Activated CD4-positive, CD25-positive, alpha-beta regulatory T cell treated with anti-CD3 and anti-CD28 coated beads, Interleukin-2, amount 50 U/mL, for 72 hours (primary cell): Measurements from ENCODE around the gene METTL1.
"Not testable (repeated sequence)": the region's sequence is repeated elsewhere in the genome, so short reads cannot be mapped to it uniquely, and the experiment has no call there.

ENCODE experiments used
- DNase-seq: peaks from one replicate; pipeline ENCODE4 v3.0.0; 2021

Gene METTL1

GRCh38 chr12:57796996-57797395 lies 25.1 kb upstream of the METTL1 start:
- no peak for DNase-seq

- no peak for DNase-seq
These were observed 23.4 kb upstream of the METTL1 start for GRCh38 chr12:57795354-57795753.

GRCh38 chr12:57793920-57794319 lies 22.0 kb upstream of the METTL1 start:
- DNase-seq = no peak

GRCh38 chr12:57783861-57784260 lies 12.0 kb upstream of the METTL1 start:
- no peak for DNase-seq

GRCh38 chr12:57783466-57783801 lies 11.5 kb upstream of the METTL1 start:
- DNase-seq = no peak

- DNase-seq = peak; percentile 97
These were observed 10.9 kb upstream of the METTL1 start, which contains the start of gene TSFM for GRCh38 chr12:57782608-57783465. Gene TSFM, plus strand, starts transcription at chr12:57782787. Its CDS starts 15 bp downstream, at chr12:57782802.

GRCh38 chr12:57782243-57782607 lies 10.3 kb upstream of the METTL1 start:
- DNase-seq = no peak

GRCh38 chr12:57781801-57782200 lies 9.9 kb upstream of the METTL1 start:
- no peak for DNase-seq

- no peak for DNase-seq
These were observed 9.3 kb upstream of the METTL1 start for GRCh38 chr12:57781244-57781643.

- DNase-seq = no peak
These were observed 8.5 kb upstream of the METTL1 start for GRCh38 chr12:57780284-57780897.

GRCh38 chr12:57779736-57780135 lies 7.8 kb upstream of the METTL1 start:
- no peak for DNase-seq

GRCh38 chr12:57777911-57778310 lies 6.0 kb upstream of the METTL1 start:
- DNase-seq = no peak

GRCh38 chr12:57777367-57777766 lies 5.5 kb upstream of the METTL1 start:
- no peak for DNase-seq

GRCh38 chr12:57776247-57776587 lies 4.3 kb upstream of the METTL1 start:
- DNase-seq = no peak

GRCh38 chr12:57775563-57776246 lies 3.8 kb upstream of the METTL1 start:
- DNase-seq = no peak

- DNase-seq = no peak
These were observed 3.1 kb upstream of the METTL1 start for GRCh38 chr12:57775044-57775443.

GRCh38 chr12:57774634-57775033 lies 2.7 kb upstream of the METTL1 start:
- not testable (repeated sequence) for DNase-seq

- peak; percentile 48 for DNase-seq
These were observed 771 bp upstream of the METTL1 start, which contains the start of gene EEF1AKMT3 for GRCh38 chr12:57772429-57773322. Gene EEF1AKMT3, plus strand, starts transcription at chr12:57772614. Its CDS starts 111 bp downstream, at chr12:57772725.

GRCh38 chr12:57771236-57771872 lies 551 bp downstream of the METTL1 start:
- peak; percentile 78 for DNase-seq

GRCh38 chr12:57770734-57771133 lies 1.2 kb downstream of the METTL1 start:
- DNase-seq = no peak

GRCh38 chr12:57769594-57769993 lies 2.3 kb downstream of the METTL1 start:
- DNase-seq = no peak

GRCh38 chr12:57767876-57768275 lies 4.0 kb downstream of the METTL1 start:
- no peak for DNase-seq
